NB4 (cell line): ENCODE results near the gene PBX1.
"Not testable (repeated sequence)": the region's sequence is repeated elsewhere in the genome, so short reads cannot be mapped to it uniquely, and the experiment has no call there.

Experiments used
- DNase-seq: peaks from one replicate; pipeline ENCODE4 v3.0.0; 2010; ENCODE audit warnings: low read depth
- H3K4me3 ChIP-seq: one replicate; pipeline ENCODE4 v1.5.1; 2011; ENCODE audit warnings: mild to moderate bottlenecking, low read depth, low read length, moderate library complexity
- MYC ChIP-seq: IDR thresholded peaks from 2 replicates; pipeline ENCODE4 v1.6.1; 2011; ENCODE audit warnings: low read depth, low read length
- POLR2A ChIP-seq: IDR thresholded peaks from 2 replicates; pipeline ENCODE4 v1.6.1; 2011; ENCODE audit warnings: mild to moderate bottlenecking; ENCODE audit not compliant: insufficient read length; ENCODE audit errors: extremely low read depth
- TF ChIP-seq, protein P1 (sequence below): IDR thresholded peaks from 2 replicates; pipeline ENCODE4 v1.6.1; 2011; ENCODE audit warnings: low read depth, low read length
- TF ChIP-seq, protein P2 (sequence below): IDR thresholded peaks from one replicate; pipeline ENCODE4 v1.5.1; 2012; ENCODE audit warnings: low read depth, low read length

Gene PBX1

DNA sequence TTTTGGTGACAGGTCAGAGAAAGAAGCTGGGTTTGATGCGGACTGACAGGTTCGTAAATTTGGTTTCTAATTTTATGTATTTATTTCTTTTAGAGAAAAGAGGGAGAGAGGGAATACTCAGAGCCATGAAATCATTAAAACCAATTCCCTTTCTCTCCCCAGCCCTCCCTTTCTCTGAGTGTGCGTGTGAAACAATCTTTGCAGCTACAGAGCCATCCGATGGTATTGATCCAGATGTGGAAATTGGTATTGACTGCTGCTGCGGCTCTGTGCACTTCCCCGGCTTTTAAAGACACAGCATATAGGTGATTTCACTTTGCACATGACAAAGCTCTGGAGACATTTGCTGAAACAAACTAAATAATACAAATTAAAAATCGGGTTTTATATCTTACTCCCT is 42.4 kb upstream of the PBX1 start:
- TF ChIP-seq POLR2A: no peak
- TF ChIP-seq, protein P1, sequence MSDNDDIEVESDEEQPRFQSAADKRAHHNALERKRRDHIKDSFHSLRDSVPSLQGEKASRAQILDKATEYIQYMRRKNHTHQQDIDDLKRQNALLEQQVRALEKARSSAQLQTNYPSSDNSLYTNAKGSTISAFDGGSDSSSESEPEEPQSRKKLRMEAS: no peak
- no peak for TF ChIP-seq MYC
- TF ChIP-seq, protein P2, sequence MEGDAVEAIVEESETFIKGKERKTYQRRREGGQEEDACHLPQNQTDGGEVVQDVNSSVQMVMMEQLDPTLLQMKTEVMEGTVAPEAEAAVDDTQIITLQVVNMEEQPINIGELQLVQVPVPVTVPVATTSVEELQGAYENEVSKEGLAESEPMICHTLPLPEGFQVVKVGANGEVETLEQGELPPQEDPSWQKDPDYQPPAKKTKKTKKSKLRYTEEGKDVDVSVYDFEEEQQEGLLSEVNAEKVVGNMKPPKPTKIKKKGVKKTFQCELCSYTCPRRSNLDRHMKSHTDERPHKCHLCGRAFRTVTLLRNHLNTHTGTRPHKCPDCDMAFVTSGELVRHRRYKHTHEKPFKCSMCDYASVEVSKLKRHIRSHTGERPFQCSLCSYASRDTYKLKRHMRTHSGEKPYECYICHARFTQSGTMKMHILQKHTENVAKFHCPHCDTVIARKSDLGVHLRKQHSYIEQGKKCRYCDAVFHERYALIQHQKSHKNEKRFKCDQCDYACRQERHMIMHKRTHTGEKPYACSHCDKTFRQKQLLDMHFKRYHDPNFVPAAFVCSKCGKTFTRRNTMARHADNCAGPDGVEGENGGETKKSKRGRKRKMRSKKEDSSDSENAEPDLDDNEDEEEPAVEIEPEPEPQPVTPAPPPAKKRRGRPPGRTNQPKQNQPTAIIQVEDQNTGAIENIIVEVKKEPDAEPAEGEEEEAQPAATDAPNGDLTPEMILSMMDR: no peak
- H3K4me3 ChIP-seq: no peak overlapping the region
- DNase-seq: no peak

DNA sequence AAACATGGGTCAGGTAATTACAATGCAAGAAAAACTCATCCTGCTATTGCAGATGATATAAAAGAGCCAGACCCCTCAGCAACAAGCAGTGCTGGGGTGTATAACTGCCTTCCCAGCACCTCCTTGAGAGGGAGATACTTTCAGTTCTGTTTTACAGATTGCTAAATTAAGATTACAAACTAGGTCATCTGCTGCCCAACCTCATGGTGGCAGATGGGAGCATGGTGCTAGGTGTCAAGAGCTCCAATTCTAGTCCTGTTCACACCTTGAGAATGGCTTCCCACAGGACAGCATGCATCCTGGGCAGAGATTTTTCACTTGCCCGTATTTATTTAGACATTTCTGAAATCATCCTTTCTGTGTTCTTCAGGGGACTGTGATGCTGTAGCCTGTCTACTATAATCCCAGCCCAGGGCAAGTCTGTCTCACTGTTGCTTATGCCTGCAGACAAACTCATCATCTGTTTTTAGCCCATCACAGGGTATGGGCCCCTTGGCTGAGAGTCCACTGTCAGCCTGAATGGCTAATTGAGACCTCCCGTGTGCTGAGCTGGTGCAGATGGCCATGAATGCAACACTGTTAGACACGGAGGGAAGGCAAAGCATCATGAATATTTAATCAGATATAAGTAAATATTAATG is 40.2 kb upstream of the PBX1 start:
- TF ChIP-seq, protein P1: no peak
- no peak for TF ChIP-seq MYC
- TF ChIP-seq, protein P2: no peak
- no peak for TF ChIP-seq POLR2A
- no peak for DNase-seq
- no peak overlapping the region for H3K4me3 ChIP-seq

DNA sequence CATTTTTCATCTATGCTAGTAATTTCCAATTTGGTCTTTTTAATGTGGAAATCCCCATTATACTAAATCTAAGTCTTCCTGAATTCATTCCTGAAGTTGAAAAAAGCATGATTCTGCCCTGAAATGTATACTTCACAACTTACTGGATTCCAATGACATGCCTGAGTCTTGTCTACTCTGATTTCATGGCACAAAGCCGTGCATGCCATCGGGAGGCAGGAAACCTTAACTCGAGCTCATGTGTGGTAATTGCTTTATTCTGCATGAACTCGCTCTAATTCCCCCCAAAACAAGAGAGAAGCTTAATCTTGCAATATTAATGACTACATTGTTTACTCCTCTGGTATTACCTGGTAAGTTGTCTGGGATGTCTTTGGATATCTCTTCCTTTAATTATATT is 39.6 kb upstream of the PBX1 start:
- TF ChIP-seq, protein P2: no peak
- TF ChIP-seq POLR2A (no peak), MYC (no peak)
- TF ChIP-seq, protein P1: no peak
- H3K4me3 ChIP-seq: no peak overlapping the region
- DNase-seq: no peak

DNA sequence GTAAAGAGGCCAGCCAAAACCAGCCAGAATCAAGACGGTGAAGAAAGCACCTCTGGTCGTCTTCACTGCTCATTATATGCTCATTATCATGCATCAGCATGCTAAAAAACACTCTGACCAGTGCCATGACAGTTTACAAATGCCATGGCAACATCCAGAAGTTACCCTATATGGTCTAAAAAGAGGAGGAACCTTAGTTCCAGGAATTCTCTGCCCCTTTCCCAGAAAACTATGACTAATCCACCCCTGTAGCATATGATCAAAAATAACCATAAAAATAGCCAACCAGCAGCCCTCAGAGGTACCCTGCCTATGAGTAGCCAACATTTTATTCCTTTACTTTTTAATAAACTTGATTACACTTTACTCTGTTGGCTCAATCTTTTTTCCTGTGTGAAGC is 34.2 kb upstream of the PBX1 start:
- TF ChIP-seq, protein P2: no peak

DNA sequence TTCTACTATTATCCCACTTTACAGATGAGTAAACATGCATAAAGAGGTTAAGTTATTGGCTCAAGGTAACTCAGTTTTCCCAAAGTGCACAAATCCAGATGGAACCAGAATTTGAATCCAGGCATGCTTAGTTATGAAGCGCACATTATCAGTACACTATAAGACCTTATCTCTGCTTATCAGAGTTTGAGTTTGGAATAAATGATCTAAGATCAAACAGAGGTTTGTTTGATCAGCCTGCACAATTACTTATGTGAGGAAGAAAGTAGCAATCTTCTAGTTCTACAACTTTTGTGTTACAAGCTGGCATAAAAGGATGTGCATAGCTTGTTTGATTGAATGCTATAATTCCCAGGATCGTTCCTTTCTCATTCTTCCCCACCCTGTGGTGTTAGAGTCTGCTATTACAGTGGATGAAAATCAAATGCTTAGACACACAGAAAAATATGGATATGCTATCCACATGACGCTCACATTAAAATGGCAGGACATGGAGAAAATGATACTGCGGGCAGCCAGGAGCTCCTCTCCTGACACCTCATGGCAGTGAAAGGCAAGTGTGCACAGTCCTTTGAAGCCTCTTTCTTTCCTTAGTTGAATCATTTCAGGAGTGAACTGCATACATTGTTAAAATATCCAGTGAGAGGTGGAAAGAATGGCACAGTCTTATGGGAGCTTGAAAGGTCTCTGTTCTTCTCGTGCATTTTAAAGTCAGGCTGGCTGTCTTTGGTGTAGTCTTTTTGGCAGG is 23.9 kb upstream of the PBX1 start:
- TF ChIP-seq, protein P2: no peak
- TF ChIP-seq, protein P1: no peak
- TF ChIP-seq MYC (no peak), POLR2A (no peak)
- DNase-seq: no peak

More for the DNA sequence above, 34.2 kb upstream of the PBX1 start:
- H3K4me3 ChIP-seq: no peak overlapping the region
- no peak for DNase-seq

DNA sequence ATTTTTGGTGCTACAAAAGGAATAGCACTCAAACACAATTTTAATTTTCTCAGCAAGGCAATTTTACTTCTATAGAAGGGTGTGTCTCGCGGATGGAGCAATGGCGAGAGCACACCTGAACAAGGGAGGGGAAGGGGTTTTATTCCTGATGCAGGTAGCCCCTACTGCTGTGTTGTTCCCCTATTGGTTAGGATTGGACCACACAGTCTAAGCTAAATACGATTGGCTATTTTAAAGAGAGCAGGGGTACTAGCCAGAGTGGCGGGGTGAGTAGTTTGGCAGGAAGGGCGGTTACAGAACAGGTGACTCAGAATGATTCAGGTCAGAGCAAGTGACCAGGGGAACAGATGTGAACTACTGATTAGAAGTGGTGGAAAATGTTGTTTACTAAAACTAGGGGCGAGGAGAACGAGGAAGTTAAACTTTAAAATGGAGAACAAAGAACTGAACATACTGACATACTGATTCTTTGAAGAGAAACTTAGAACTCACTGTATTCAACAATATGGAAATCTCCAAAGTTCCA is 6.5 kb upstream of the PBX1 start:
- not testable (repeated sequence) for H3K4me3 ChIP-seq, DNase-seq

More for the DNA sequence above, 23.9 kb upstream of the PBX1 start:
- H3K4me3 ChIP-seq: no peak overlapping the region
